Activated naive CD4-positive, alpha-beta T cell treated with anti-CD3 and anti-CD28 coated beads, Interleukin-2, amount 50 U/mL, for 16 hours (primary cell): ENCODE measurements around the gene BOK.
"Not testable (repeated sequence)": the region's sequence is repeated elsewhere in the genome, so short reads cannot be mapped to it uniquely, and the experiment has no call there.

Source experiments
- DNase-seq: peaks from one replicate; pipeline ENCODE4 v3.0.0-alpha.2; 2020

The BOK gene

DNA sequence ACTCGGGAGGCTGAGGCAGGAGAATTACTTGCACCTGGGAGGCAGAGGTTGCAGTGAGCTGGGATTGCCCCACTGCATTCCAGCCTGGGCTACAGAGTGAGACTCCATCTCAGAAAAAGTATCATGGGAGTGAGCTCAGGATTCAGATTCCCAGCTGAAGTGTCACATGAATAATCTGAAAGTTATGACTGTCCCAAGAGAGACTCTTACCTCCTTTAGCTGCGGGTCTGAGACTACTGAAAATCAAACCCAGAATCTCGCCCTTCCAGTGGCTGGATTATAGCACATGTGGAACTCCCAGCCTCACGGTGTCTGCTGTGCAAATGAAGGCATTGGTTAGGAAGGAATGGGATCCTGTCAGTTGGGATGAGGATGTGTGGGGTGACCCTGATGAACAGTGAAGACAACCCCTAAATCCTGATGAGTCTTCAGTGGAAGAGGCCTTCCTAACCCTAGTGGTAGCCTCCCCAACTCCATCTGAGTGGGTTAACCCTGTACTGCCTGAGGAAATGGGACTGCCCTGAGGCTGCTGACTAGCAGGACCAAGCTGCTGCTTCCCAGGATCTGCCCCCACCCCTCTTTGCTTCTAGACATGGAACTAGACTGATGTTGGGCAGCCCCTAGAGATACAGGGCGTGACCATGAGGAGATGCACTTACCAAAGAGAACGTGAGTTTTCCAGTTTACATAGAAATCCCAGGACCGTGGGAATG is 16.5 kb downstream of the BOK start:
- DNase-seq, result no peak

- DNase-seq, result no peak
Observed at GRCh38 chr2:241575624-241576292, 17.2 kb downstream of the BOK start.

GRCh38 chr2:241576293-241576654 is 17.7 kb downstream of the BOK start:
- DNase-seq, result no peak

GRCh38 chr2:241577413-241578122 is 19.0 kb downstream of the BOK start:
- DNase-seq, result no peak

DNA sequence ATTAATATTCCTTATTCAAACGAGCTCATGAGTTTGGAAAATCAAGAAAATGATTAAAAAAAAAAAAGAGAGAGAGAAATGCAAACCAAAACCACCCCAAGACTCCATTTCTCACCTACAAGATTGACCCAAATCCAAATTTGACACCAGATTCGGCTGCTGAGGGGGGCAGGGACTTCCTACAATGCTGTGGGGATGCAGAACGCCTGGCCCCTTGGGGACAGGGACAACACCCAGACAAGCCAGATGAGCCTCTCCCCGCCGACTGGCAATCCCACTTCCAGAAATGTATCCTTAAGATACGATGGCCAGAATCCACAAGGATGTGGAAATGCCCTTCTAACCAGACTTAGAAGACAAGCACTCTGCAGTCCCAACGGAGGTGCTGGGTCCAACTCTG is 20.7 kb downstream of the BOK start:
- no peak for DNase-seq

- no peak for DNase-seq
Observed at GRCh38 chr2:241582328-241582727, 23.8 kb downstream of the BOK start.

DNA sequence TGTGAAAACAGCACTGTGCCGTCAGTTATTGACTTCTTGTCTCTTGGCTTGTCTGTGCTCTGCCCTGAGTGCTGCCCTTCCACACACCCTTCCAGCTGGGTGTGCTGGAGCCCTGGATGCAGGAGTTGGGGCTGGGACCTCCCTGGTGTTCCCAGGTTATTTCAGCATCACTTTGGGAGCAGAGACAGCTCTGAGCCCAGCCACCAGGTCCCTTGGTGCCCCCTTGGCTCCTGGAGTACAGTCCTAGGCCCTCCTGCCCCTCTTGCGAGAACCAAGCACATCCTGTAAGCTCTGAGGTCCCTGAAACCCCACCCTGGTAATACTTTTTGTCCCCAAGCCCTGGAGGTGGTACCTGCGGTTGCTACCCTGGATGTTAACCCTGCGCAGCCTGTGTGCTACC is 24.3 kb downstream of the BOK start:
- DNase-seq, result no peak

DNA sequence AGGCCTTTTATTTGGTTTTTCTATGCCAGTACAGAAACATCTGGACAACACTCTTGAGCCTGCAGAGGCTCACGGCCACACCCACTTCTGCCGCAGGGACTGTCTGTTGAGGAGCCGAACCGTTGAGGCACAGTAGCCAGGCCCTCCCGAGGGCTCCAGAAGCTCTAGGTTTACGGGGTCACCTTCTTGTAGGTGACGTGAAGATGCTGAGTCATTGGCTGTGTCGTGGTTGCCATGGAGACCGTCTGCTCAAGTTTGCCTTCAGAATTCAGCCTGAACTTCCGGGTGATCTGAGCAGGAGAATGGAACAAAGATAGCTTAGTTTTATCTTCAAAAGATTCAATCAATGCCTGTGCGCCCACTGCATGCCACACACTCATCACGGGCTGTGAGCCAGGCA is 25.9 kb downstream of the BOK start:
- DNase-seq, result no peak

DNA sequence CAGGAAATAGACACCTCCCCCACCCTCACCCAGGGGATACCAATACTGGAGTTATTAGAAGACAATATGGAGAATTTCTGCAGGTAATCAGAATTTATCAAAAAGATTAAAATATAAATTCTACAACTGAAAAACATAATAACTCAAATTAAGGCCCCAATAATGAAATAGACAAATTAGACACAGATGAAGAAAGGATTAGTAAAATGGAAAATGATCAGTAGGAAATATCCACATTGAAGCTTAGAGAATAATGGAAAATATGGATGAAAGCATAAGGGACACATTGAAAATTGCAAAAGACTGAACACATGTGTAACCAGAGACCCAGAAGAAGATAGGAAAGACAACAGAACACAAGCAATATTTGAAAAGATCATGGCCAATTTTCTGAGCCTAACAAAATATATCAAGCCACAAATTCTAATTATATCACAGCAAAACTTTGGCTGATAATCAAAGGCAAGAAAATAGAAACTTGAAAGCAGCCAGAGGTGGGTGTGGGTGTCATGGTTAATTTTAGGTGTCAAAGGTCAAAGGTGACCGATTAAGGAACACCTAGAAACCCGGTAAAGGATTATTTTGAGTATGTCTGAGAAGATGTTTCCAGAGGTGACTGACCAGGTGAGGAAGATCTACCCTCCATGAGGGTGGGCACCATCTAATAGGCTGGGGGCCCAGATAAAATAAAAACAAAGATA is 28.2 kb downstream of the BOK start:
- no peak for DNase-seq

DNA sequence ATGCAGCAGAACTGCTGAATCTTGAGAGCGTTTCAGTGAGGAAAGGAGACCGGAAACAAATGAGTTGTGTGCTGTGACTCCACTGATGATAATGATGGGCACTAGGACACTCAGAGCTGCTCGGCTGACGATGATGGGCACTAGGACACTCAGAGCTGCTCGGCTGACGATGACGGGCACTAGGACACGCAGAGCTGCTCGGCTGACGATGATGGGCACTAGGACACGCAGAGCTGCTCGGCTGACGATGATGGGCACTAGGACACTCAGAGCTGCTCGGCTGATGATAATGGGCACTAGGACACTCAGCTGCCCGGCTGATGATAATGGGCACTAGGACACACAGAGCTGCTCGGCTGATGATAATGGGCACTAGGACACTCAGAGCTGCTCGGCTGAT is 31.3 kb downstream of the BOK start:
- not testable (repeated sequence) for DNase-seq

GRCh38 chr2:241590496-241591455 is 32.2 kb downstream of the BOK start:
- DNase-seq, result not testable (repeated sequence)

GRCh38 chr2:241592126-241592845 is 33.7 kb downstream of the BOK start:
- no peak for DNase-seq

- no peak for DNase-seq
Observed at GRCh38 chr2:241593271-241593670, 34.7 kb downstream of the BOK start.

- DNase-seq, result no peak
Observed at GRCh38 chr2:241595600-241596140, 37.1 kb downstream of the BOK start.

- DNase-seq, result no peak
Observed at GRCh38 chr2:241597561-241597960, 39.0 kb downstream of the BOK start.

- no peak for DNase-seq
Observed at GRCh38 chr2:241598061-241598460, 39.5 kb downstream of the BOK start.

DNA sequence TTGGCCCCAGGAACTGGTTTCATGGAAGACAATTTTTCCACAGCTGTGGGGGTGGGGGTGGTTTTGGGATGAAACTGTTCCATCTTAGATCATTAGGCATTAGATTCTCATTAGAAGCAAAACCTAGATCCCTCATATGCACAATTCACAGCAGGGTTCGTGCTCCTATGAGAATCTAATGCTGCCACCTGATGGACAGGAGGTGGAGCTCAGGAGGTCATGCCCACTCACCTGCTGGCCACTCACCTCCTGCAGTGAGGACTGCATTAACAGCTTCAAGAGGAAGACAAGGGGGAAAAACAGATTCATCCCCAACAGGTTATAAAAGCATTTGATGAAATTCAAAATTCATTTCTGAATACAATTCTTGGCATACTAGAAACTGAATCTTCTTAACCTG is 39.9 kb downstream of the BOK start:
- DNase-seq, result no peak

DNA sequence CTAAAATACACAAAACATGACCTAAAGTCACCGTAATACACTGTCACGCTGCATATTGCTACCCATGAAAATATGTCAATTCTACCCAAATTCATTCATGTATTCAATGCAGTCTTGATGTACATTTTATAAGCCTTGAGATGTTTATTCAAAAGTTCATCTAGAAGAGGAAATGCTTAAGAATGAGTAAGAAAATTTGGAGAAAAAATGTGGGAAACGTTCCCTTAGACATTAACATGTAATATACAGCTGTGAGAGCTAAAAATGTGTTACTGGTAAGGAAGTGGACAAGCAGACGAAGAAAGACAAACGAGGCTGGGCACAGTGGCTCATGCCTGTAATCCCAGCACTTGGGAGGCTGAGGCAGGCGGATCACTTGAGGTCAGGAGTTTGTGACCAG is 41.1 kb downstream of the BOK start:
- no peak for DNase-seq

GRCh38 chr2:241601841-241602240 is 43.3 kb downstream of the BOK start:
- DNase-seq, result no peak

- DNase-seq, result no peak
Observed at GRCh38 chr2:241602720-241603119, 44.2 kb downstream of the BOK start.

GRCh38 chr2:241603686-241604085 is 45.1 kb downstream of the BOK start:
- DNase-seq, result no peak
